Muscle of leg (tissue), 11 donors: Measurements from ENCODE around the gene GLUD1. TPM values are rescaled to one million over a fixed set of nuclear protein-coding genes. Genes with fewer than 3 reads are reported as not detected.
A peak's percentile ranks its signal among the peaks of the same experiment; 100 is the strongest.
"Not testable (repeated sequence)": the region's sequence is repeated elsewhere in the genome, so short reads cannot be mapped to it uniquely, and the experiment has no call there.

ENCODE experiments used
- DNase-seq: peaks from one replicate; pipeline ENCODE4 v3.0.0; 2013
- H3K27ac ChIP-seq: one replicate; pipeline ENCODE4 v1.5.1; 2013; ENCODE audit warnings: mild to moderate bottlenecking, low read length, control low read depth
- H3K27me3 ChIP-seq: one replicate; pipeline ENCODE4 v1.6.1; 2013; ENCODE audit warnings: low read length; ENCODE audit not compliant: control insufficient read depth, insufficient read depth
- H3K36me3 ChIP-seq: one replicate; pipeline ENCODE4 v1.6.1; 2013; ENCODE audit warnings: low read length; ENCODE audit not compliant: control insufficient read depth, insufficient read depth
- H3K4me1 ChIP-seq: one replicate; pipeline ENCODE4 v1.6.1; 2013; ENCODE audit warnings: low read length; ENCODE audit not compliant: control insufficient read depth, insufficient read depth
- H3K4me3 ChIP-seq: one replicate; pipeline ENCODE4 v1.5.1; 2013; ENCODE audit warnings: low read length, control low read depth
- H3K9me3 ChIP-seq: replicated peaks from 2 replicates; pipeline ENCODE4 v1.6.1; 2013; ENCODE audit warnings: low read depth, low read length; ENCODE audit not compliant: control insufficient read depth
- WGBS: methylation state at CpG from one replicate; pipeline ENCODE4 v1.1.5; 2013; ENCODE audit warnings: missing lambda C conversion rate; ENCODE audit not compliant: insufficient coverage; 5-methylcytosine and 5-hydroxymethylcytosine counted together
- polyA plus RNA-seq, 8 donors: library from polyadenylated mRNA; unstranded; fragments of 120-200 nt; gene quantifications; one replicate each; pipeline versions ENCODE4 v1.2.1 to v1.2.3, GENCODE V29; 2013; ENCODE audit warnings: inconsistent platforms in 1 of 8, low replicate concordance in 1 of 8; ENCODE audit not compliant: insufficient read length in 8 of 8, insufficient read depth in 1 of 8
- total RNA-seq: library from RNA; stranded (reverse); fragments of 120-200 nt; gene quantifications from one replicate; pipeline ENCODE4 v1.2.4, GENCODE V29; 2013

The GLUD1 gene
- total and polyA plus RNA-seq, 9 donors: 53.2 to 83.0 (median 56.2) TPM

- no CpG with 5 or more reads among the region's 7 CpGs for whole genome bisulfite sequencing
- no peak for DNase-seq
- no peak overlapping the region for H3K4me3 ChIP-seq
- H3K9me3 ChIP-seq: no peaks in the 10 kb centered on the region
- no peaks in the 10 kb centered on the region for H3K27me3 ChIP-seq
- no peaks in the 10 kb centered on the region for H3K4me1 ChIP-seq
- no peak overlapping the region for H3K27ac ChIP-seq
- peaks cover 49% of the 10 kb centered on the region for H3K36me3 ChIP-seq
These were observed 41.0 kb downstream of the GLUD1 start for GRCh38 chr10:87053577-87054181.

GRCh38 chr10:87053111-87053510, 41.5 kb downstream of the GLUD1 start:
- Histone ChIP-seq H3K4me1 (no peaks in the 10 kb centered on the region), H3K4me3 (no peak overlapping the region), H3K27ac (no peak overlapping the region), H3K36me3 (peaks cover 53% of the 10 kb centered on the region), H3K9me3 (no peaks in the 10 kb centered on the region), H3K27me3 (no peaks in the 10 kb centered on the region)
- DNase-seq: peak; percentile 80
- 87% methylated on average over 3 of the region's 3 CpGs for WGBS

GRCh38 chr10:87045434-87045938, 49.2 kb downstream of the GLUD1 start:
- Histone ChIP-seq H3K4me3 (no peak overlapping the region), H3K27ac (no peak overlapping the region), H3K36me3 (peaks cover 19% of the 10 kb centered on the region), H3K27me3 (no peaks in the 10 kb centered on the region), H3K9me3 (no peaks in the 10 kb centered on the region), H3K4me1 (no peaks in the 10 kb centered on the region)
- no CpG with 5 or more reads among the region's 6 CpGs for WGBS
- DNase-seq: no peak

- 100% methylated on average over 4 of the region's 7 CpGs for WGBS
- H3K9me3 ChIP-seq, H3K4me3 ChIP-seq, H3K4me1 ChIP-seq, DNase-seq, H3K27ac ChIP-seq, H3K27me3 ChIP-seq: not testable (repeated sequence)
- H3K36me3 ChIP-seq: peaks cover 11% of the 10 kb centered on the region
These were observed 51.1 kb downstream of the GLUD1 start for GRCh38 chr10:87043579-87043978.

- no peak for DNase-seq
- no peak overlapping the region for H3K27ac ChIP-seq
- peaks cover 2% of the 10 kb centered on the region for H3K27me3 ChIP-seq
- 92% methylated on average over 2 of the region's 2 CpGs for WGBS
- H3K4me3 ChIP-seq: no peak overlapping the region
- H3K9me3 ChIP-seq: peaks cover 3% of the 10 kb centered on the region
- peaks cover 5% of the 10 kb centered on the region for H3K4me1 ChIP-seq
- H3K36me3 ChIP-seq: no peaks in the 10 kb centered on the region
These were observed 55.9 kb downstream of the GLUD1 start for GRCh38 chr10:87038786-87039185.

- H3K9me3 ChIP-seq: peaks cover 3% of the 10 kb centered on the region
- peaks cover 5% of the 10 kb centered on the region for H3K4me1 ChIP-seq
- 83% methylated on average over 3 of the region's 3 CpGs for WGBS
- DNase-seq: no peak
- H3K4me3 ChIP-seq: no peak overlapping the region
- no peaks in the 10 kb centered on the region for H3K36me3 ChIP-seq
- H3K27me3 ChIP-seq: peaks cover 2% of the 10 kb centered on the region
- no peak overlapping the region for H3K27ac ChIP-seq
These were observed 56.3 kb downstream of the GLUD1 start for GRCh38 chr10:87038286-87038717.

GRCh38 chr10:87036623-87037022, 58.0 kb downstream of the GLUD1 start:
- WGBS: no CpG with 5 or more reads among the region's 1 CpG
- no peak overlapping the region for H3K4me3 ChIP-seq

GRCh38 chr10:87030912-87031635, 63.6 kb downstream of the GLUD1 start:
- H3K27ac ChIP-seq: no peak overlapping the region
- DNase-seq: no peak
- H3K27me3 ChIP-seq: no peaks in the 10 kb centered on the region
- WGBS: 97% methylated on average over 24 of the region's 28 CpGs
- H3K4me1 ChIP-seq: no peaks in the 10 kb centered on the region
- H3K4me3 ChIP-seq: no peak overlapping the region
- no peaks in the 10 kb centered on the region for H3K36me3 ChIP-seq
- no peaks in the 10 kb centered on the region for H3K9me3 ChIP-seq

More at GRCh38 chr10:87036623-87037022, 58.0 kb downstream of the GLUD1 start:
- DNase-seq: no peak
- Histone ChIP-seq H3K27ac (no peak overlapping the region), H3K27me3 (peaks cover 2% of the 10 kb centered on the region), H3K4me1 (peaks cover 5% of the 10 kb centered on the region), H3K9me3 (peaks cover 3% of the 10 kb centered on the region), H3K36me3 (no peaks in the 10 kb centered on the region)

GRCh38 chr10:87030419-87030818, 64.2 kb downstream of the GLUD1 start:
- DNase-seq, H3K4me1 ChIP-seq, H3K9me3 ChIP-seq, H3K36me3 ChIP-seq, H3K27me3 ChIP-seq, H3K4me3 ChIP-seq, H3K27ac ChIP-seq: not testable (repeated sequence)
- 100% methylated on average over 1 of the region's 1 CpG for WGBS

GRCh38 chr10:87026747-87027508, 67.7 kb downstream of the GLUD1 start:
- 76% methylated on average over 10 of the region's 17 CpGs for WGBS
- not testable (repeated sequence) for H3K9me3 ChIP-seq, H3K4me1 ChIP-seq, DNase-seq, H3K36me3 ChIP-seq, H3K4me3 ChIP-seq, H3K27me3 ChIP-seq, H3K27ac ChIP-seq
